OCI-LY3 (cell line): ENCODE data around the gene NYNRIN.

Experiments used
- H2AFZ ChIP-seq: fragments of 200-600, 300-600 bp; shearing (Covaris generic); 2 replicates; pipeline ENCODE4 v1.6.0; 2014; ENCODE audit warnings: antibody characterized with exemption, low read depth, low read length
- H3K27ac ChIP-seq: fragments of 200-600, 300-600 bp; sonication (generic); 2 replicates; pipeline ENCODE4 v1.5.1; 2014; ENCODE audit warnings: mild to moderate bottlenecking, low read length, moderate library complexity, mixed read lengths
- H3K27me3 ChIP-seq: fragments of 200-600, 300-600 bp; sonication (generic); 2 replicates; pipeline ENCODE4 v1.6.1; 2014; ENCODE audit warnings: low read depth, low read length, mixed read lengths
- H3K36me3 ChIP-seq: fragments of 200-600, 300-600 bp; sonication (generic); replicated peaks from 2 replicates; pipeline ENCODE3; 2014; ENCODE audit warnings: low read depth, low read length, mixed read lengths
- H3K4me1 ChIP-seq: fragments of 300-600, 200-600 bp; sonication (generic); 2 replicates; pipeline ENCODE4 v1.6.1; 2014; ENCODE audit warnings: low read length, mixed read lengths
- H3K4me2 ChIP-seq: fragments of 200-600, 300-600 bp; sonication (generic); 2 replicates; pipeline ENCODE4 v1.6.1; 2014; ENCODE audit warnings: low read length, mixed read lengths
- H3K4me3 ChIP-seq: fragments of 300-600, 200-600 bp; sonication (generic); 2 replicates; pipeline ENCODE4 v1.5.1; 2014; ENCODE audit warnings: antibody characterized with exemption, mild to moderate bottlenecking, low read length, moderate library complexity
- H3K79me2 ChIP-seq: fragments of 300-600, 200-600 bp; shearing (Covaris generic); 2 replicates; pipeline ENCODE4 v1.6.1; 2014; ENCODE audit warnings: mild to moderate bottlenecking, low read length, mixed read lengths
- H3K9ac ChIP-seq: fragments of 300-600, 200-600 bp; shearing (Covaris generic); 2 replicates; pipeline ENCODE4 v1.6.0; 2014; ENCODE audit warnings: mild to moderate bottlenecking, low read length, moderate library complexity
- H3K9me3 ChIP-seq: fragments of 200-600, 300-600 bp; shearing (Covaris generic); 2 replicates; pipeline ENCODE4 v1.6.1; 2014; ENCODE audit warnings: low read length, mixed read lengths; ENCODE audit not compliant: insufficient read depth
- H4K20me1 ChIP-seq: fragments of 200-600, 300-600 bp; sonication (generic); 2 replicates; pipeline ENCODE4 v1.6.1; 2016; ENCODE audit warnings: low read length, mixed read lengths; ENCODE audit not compliant: insufficient read depth
- EZH2phosphoT487 ChIP-seq: fragments of 200-600 bp; shearing (Covaris generic); IDR thresholded peaks from 2 replicates; pipeline ENCODE4 v1.6.1; 2018; ENCODE audit warnings: antibody characterized with exemption, mixed run types, low read depth
- TF ChIP-seq, protein P1 (sequence below): fragments of 200-600, 300-600 bp; sonication (generic); IDR thresholded peaks from 2 replicates; pipeline ENCODE4 v1.5.1; 2014; ENCODE audit warnings: antibody characterized with exemption, low read length, low read depth

Gene NYNRIN

DNA sequence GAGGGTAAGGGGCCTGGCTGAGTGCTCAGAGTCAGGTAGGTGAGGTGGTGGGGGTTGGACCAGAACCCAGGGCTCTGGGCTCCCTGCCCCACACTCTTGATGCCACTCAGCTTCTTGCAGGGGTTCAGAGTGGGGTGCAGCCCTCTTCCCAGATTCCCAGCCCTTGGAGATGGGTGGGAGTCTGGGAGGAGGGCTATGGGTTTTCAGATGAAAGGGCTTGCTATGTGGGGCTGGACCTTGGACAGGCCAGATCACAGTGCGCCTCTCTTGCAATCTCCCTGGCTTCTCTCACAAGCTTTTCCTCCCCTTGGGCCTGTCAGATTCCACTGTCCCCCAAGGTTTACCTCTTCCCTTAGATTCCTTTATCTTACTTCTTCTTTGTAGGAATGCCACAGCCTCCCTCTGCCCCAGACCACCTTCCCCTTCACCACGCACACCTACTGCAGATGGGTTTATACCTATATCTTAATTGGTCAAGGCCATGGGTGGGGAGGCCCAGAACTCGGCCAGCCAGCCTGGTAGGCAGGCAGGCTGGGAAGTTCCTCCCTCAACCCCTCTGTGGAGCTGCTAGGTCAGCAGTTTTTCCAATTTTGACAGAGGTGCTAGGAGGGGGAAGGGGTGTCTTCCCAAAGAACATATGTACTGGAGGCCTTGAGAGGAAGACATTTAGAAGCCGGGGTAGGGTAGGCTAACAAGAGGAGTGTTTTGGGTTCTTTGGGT lies 1.4 kb downstream of the NYNRIN start:
- no peak overlapping the region for H3K9ac ChIP-seq
- no peaks in the 10 kb centered on the region for H3K36me3 ChIP-seq
- no peaks in the 10 kb centered on the region for H3K79me2 ChIP-seq
- H4K20me1 ChIP-seq = no peaks in the 10 kb centered on the region
- no peak overlapping the region for H2AFZ ChIP-seq
- H3K4me2 ChIP-seq = peak overlapping the region; percentile 80
- no peak overlapping the region for H3K4me3 ChIP-seq
- no peak for TF ChIP-seq EZH2phosphoT487
- TF ChIP-seq, protein P1, sequence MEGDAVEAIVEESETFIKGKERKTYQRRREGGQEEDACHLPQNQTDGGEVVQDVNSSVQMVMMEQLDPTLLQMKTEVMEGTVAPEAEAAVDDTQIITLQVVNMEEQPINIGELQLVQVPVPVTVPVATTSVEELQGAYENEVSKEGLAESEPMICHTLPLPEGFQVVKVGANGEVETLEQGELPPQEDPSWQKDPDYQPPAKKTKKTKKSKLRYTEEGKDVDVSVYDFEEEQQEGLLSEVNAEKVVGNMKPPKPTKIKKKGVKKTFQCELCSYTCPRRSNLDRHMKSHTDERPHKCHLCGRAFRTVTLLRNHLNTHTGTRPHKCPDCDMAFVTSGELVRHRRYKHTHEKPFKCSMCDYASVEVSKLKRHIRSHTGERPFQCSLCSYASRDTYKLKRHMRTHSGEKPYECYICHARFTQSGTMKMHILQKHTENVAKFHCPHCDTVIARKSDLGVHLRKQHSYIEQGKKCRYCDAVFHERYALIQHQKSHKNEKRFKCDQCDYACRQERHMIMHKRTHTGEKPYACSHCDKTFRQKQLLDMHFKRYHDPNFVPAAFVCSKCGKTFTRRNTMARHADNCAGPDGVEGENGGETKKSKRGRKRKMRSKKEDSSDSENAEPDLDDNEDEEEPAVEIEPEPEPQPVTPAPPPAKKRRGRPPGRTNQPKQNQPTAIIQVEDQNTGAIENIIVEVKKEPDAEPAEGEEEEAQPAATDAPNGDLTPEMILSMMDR = no peak
- H3K9me3 ChIP-seq = no peaks in the 10 kb centered on the region
- no peaks in the 10 kb centered on the region for H3K4me1 ChIP-seq
- no peak overlapping the region for H3K27ac ChIP-seq
- H3K27me3 ChIP-seq = peaks cover 17% of the 10 kb centered on the region; the same call in 1 of the 2 replicates

DNA sequence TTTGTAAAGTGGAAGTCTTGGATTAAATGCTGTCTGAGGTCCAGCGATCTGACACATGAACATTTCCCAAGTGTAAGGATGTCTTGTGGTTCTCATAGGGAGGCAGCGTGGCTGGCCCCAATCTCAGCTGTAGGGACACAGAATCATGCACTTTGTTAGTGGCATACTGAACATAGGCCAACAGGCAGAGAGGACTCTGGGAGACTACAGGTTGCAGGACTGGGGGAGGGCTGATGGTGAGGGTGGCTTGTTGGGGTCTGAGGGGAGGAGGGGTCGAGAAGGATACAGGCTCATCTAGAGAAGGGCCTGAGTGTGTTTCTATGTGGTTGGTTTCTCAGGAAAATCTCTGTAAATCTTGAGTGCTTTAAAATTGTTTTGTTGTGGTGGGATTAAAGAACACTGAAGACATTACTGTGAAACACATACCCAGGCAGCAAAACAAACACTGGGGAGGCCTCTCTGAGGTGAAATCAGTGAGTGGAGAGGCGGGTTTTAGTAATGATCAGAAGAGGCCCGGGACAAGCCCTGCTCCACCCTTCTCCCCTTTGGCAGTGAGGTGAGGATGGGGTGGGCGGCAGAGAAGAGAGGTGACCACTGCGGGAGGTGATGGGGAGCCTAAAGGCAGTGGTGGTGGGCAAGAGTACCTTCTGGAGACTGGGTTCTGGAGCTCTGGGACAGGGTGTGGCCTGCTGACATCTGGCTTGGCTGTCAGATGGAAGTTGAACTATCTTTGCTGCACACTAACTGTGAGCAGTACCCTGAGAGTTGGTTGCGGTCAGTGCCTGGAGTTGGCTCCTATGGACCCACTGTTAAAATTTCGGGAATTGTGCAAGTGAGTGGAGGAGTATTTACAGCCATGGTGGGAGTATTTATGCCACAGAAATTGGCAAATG lies 3.3 kb downstream of the NYNRIN start:
- Histone ChIP-seq H3K9ac (no peak overlapping the region), H3K4me2 (no peak overlapping the region), H3K79me2 (no peaks in the 10 kb centered on the region), H3K27me3 (peaks cover 17% of the 10 kb centered on the region; the same call in 1 of the 2 replicates), H3K4me1 (no peaks in the 10 kb centered on the region), H2AFZ (no peak overlapping the region), H3K4me3 (no peak overlapping the region), H4K20me1 (no peaks in the 10 kb centered on the region), H3K36me3 (no peaks in the 10 kb centered on the region), H3K27ac (no peak overlapping the region), H3K9me3 (no peaks in the 10 kb centered on the region)
- no peak for TF ChIP-seq EZH2phosphoT487
- TF ChIP-seq, protein P1 = no peak

DNA sequence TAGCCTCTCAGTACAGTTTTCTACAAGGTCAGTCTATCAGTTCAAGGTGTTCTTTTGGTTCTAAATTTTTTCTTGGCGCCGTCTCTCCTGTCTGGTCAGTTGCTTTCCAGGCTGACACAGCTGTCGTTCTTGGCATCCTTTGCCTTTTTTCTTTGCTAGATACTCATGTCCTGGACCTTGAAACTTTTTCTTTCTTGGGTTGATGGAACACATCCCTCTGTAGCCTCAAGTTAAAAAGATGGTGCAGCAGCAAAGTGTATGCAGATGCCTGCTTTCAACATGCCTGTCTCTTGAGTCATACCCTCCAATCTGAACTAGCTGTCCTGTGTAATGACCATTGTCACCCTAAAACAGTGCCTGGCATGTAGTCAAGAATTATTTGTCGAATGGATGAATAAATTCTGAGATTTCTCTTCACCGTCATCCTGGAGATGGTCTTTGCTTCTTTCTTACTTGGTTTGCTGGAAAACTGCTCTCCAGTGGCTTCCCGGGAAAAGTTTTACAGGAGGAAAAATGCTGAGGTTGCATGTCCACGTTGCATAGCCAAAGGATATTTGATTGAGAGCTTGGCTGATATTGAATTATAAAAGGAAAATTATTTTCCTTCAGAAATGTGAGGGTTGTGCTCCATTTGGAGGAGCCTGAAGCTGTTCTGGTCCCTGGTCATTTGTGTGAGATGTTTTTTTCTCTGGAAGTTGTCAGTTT lies 4.6 kb downstream of the NYNRIN start:
- H3K27me3 ChIP-seq = peaks cover 17% of the 10 kb centered on the region; the same call in 1 of the 2 replicates
- H3K9me3 ChIP-seq = no peaks in the 10 kb centered on the region
- no peaks in the 10 kb centered on the region for H3K79me2 ChIP-seq
- TF ChIP-seq EZH2phosphoT487 = no peak
- TF ChIP-seq, protein P1 = no peak
- H3K4me3 ChIP-seq = no peak overlapping the region
- no peak overlapping the region for H2AFZ ChIP-seq
- no peaks in the 10 kb centered on the region for H4K20me1 ChIP-seq
- no peaks in the 10 kb centered on the region for H3K4me1 ChIP-seq
- no peak overlapping the region for H3K27ac ChIP-seq
- no peak overlapping the region for H3K9ac ChIP-seq
- no peaks in the 10 kb centered on the region for H3K36me3 ChIP-seq
- H3K4me2 ChIP-seq = no peak overlapping the region

DNA sequence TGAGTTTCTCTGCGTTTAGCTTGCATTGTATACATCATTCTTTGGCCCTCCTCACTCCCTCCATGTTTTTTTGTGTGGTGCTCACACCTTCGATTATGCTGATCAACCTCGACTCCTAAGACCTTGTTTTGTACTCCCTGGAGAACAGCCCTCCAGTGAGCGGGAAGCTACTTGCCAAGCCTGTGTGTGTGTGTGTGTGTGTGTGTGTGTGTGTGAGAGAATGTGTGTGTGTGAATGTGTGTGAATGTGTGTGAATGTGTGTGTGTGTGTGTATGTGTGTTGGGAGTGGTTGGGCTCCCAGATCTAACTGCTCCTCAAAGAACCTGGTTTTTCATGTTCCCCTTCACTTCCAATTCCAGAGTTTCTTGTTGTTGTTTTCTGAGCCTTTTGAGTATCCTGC lies 6.0 kb downstream of the NYNRIN start:
- TF ChIP-seq, protein P1 = no peak
- TF ChIP-seq EZH2phosphoT487 = no peak
- H3K4me2 ChIP-seq = no peak overlapping the region
- H2AFZ ChIP-seq = no peak overlapping the region
- H3K4me3 ChIP-seq = no peak overlapping the region
- H3K27ac ChIP-seq = no peak overlapping the region
- no peaks in the 10 kb centered on the region for H3K79me2 ChIP-seq
- no peaks in the 10 kb centered on the region for H3K4me1 ChIP-seq
- H3K36me3 ChIP-seq = no peaks in the 10 kb centered on the region
- H3K9me3 ChIP-seq = no peaks in the 10 kb centered on the region
- H3K27me3 ChIP-seq = peaks cover 22% of the 10 kb centered on the region
- no peak overlapping the region for H3K9ac ChIP-seq
- no peaks in the 10 kb centered on the region for H4K20me1 ChIP-seq
